Measurements from ENCODE around the gene VAPA. TPM values are rescaled to one million over a fixed set of nuclear protein-coding genes. Genes with fewer than 3 reads are reported as not detected.

VAPA gene
- total RNA-seq, 1 experiment from 2014 or later = 137 TPM

- ChIA-PET POLR2A (no interaction called here), CTCF (no interaction called here)
- DNase-seq (ENCODE audit: low spot score) (no peak), ATAC-seq (no peak)
- no peak overlapping the region for H3K27ac Mint-ChIP-seq
- H3K27me3 Mint-ChIP-seq (ENCODE audit: low read depth) = no peaks in the 10 kb centered on the region; the same call in 1 of the 2 replicates
- H3K4me1 Mint-ChIP-seq = no peaks in the 10 kb centered on the region
- H3K36me3 Mint-ChIP-seq = no peaks in the 10 kb centered on the region
- TF ChIP-seq IRF1 (CRISPR knock-in tag; IDR thresholded peaks at IDR 0.05) = no peak
- TF ChIP-seq NFE2L1 (CRISPR knock-in tag; IDR thresholded peaks at IDR 0.05) = no peak
- no peak for TF ChIP-seq FOXP1 (CRISPR knock-in tag; IDR thresholded peaks at IDR 0.05; ENCODE audit: borderline replicate concordance)
- TF ChIP-seq ZNF263 (CRISPR knock-in tag; IDR thresholded peaks at IDR 0.05; ENCODE audit: low read depth) = no peak
- TF ChIP-seq, protein P1, sequence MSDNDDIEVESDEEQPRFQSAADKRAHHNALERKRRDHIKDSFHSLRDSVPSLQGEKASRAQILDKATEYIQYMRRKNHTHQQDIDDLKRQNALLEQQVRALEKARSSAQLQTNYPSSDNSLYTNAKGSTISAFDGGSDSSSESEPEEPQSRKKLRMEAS (CRISPR knock-in tag; IDR thresholded peaks at IDR 0.05) = no peak
- TF ChIP-seq, protein P2, sequence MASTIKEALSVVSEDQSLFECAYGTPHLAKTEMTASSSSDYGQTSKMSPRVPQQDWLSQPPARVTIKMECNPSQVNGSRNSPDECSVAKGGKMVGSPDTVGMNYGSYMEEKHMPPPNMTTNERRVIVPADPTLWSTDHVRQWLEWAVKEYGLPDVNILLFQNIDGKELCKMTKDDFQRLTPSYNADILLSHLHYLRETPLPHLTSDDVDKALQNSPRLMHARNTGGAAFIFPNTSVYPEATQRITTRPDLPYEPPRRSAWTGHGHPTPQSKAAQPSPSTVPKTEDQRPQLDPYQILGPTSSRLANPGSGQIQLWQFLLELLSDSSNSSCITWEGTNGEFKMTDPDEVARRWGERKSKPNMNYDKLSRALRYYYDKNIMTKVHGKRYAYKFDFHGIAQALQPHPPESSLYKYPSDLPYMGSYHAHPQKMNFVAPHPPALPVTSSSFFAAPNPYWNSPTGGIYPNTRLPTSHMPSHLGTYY (CRISPR knock-in tag; IDR thresholded peaks at IDR 0.05) = no peak
- TF ChIP-seq ZBTB21 (CRISPR knock-in tag; IDR thresholded peaks at IDR 0.05; ENCODE audit: borderline replicate concordance) = no peak
- TF ChIP-seq ZNF317 (CRISPR knock-in tag; IDR thresholded peaks at IDR 0.05; ENCODE audit: borderline replicate concordance, low read depth) = no peak
- no peak for TF ChIP-seq HMGA2 (CRISPR knock-in tag; IDR thresholded peaks at IDR 0.05)
- no peak for TF ChIP-seq CREB1 (CRISPR knock-in tag; IDR thresholded peaks at IDR 0.05)
- TF ChIP-seq SMAD4 (CRISPR knock-in tag; IDR thresholded peaks at IDR 0.05) = no peak
- TF ChIP-seq RORB (CRISPR knock-in tag; IDR thresholded peaks at IDR 0.05) = no peak
- TF ChIP-seq SP1 (CRISPR knock-in tag; conservative IDR thresholded peaks at IDR 0.05) = no peak
- TF ChIP-seq ATF6 (CRISPR knock-in tag; IDR thresholded peaks at IDR 0.05) = no peak
- TF ChIP-seq NFYB (CRISPR knock-in tag; conservative IDR thresholded peaks at IDR 0.05; ENCODE audit: low read depth) = no peak
- no peak for TF ChIP-seq TEAD1 (CRISPR knock-in tag; IDR thresholded peaks at IDR 0.05)
- no peak for TF ChIP-seq HMGXB4 (CRISPR knock-in tag; IDR thresholded peaks at IDR 0.05)
- no peak for TF ChIP-seq ZNF138 (CRISPR knock-in tag; conservative IDR thresholded peaks at IDR 0.05)
- H3K9me3 Mint-ChIP-seq = no peaks in the 10 kb centered on the region
- no peak overlapping the region for H3K4me3 Mint-ChIP-seq
Measured at GRCh38 chr18:9906481-9906880, 7.3 kb upstream of the VAPA start.

- DNase-seq (ENCODE audit: low spot score) (no peak), ATAC-seq (no peak)
- Mint-ChIP-seq H3K27me3 (ENCODE audit: low read depth) (no peaks in the 10 kb centered on the region; the same call in 1 of the 2 replicates), H3K27ac (no peak overlapping the region), H3K9me3 (peaks cover 5% of the 10 kb centered on the region; the same call in 1 of the 2 replicates), H3K4me3 (no peak overlapping the region), H3K4me1 (peaks cover 2% of the 10 kb centered on the region; the same call in 1 of the 2 replicates), H3K36me3 (no peaks in the 10 kb centered on the region)
- CTCF ChIA-PET = no interaction called here
- no peak for TF ChIP-seq MXD4 (CRISPR knock-in tag; IDR thresholded peaks at IDR 0.05; ENCODE audit: borderline replicate concordance)
- no peak for TF ChIP-seq NFATC4 (CRISPR knock-in tag; IDR thresholded peaks at IDR 0.05)
- TF ChIP-seq ZMAT4 (CRISPR knock-in tag; IDR thresholded peaks at IDR 0.05) = no peak
- TF ChIP-seq ZNF138 (CRISPR knock-in tag; conservative IDR thresholded peaks at IDR 0.05) = no peak
- no peak for TF ChIP-seq ELF4 (CRISPR knock-in tag; IDR thresholded peaks at IDR 0.05; ENCODE audit: low read depth)
- no peak for TF ChIP-seq CDX4 (CRISPR knock-in tag; IDR thresholded peaks at IDR 0.05; ENCODE audit: borderline replicate concordance)
- no peak for TF ChIP-seq PRRX2 (CRISPR knock-in tag; IDR thresholded peaks at IDR 0.05)
- no peak for TF ChIP-seq ZNF263 (CRISPR knock-in tag; IDR thresholded peaks at IDR 0.05; ENCODE audit: low read depth)
- TF ChIP-seq OVOL2 (CRISPR knock-in tag; IDR thresholded peaks at IDR 0.05; ENCODE audit: borderline replicate concordance) = no peak
- no peak for TF ChIP-seq ZBTB21 (CRISPR knock-in tag; IDR thresholded peaks at IDR 0.05; ENCODE audit: borderline replicate concordance)
- no peak for TF ChIP-seq TP53 (CRISPR knock-in tag; IDR thresholded peaks at IDR 0.05)
- no peak for TF ChIP-seq CREB1 (CRISPR knock-in tag; IDR thresholded peaks at IDR 0.05)
- POLR2A ChIA-PET = no interaction called here
Measured at GRCh38 chr18:9907867-9908266, 5.9 kb upstream of the VAPA start.
